GM12891 (cell line): Measurements from ENCODE around the gene TAF7L. TPM values are rescaled to one million over a fixed set of nuclear protein-coding genes. Genes with fewer than 3 reads are reported as not detected.
"Not testable (repeated sequence)": the region's sequence is repeated elsewhere in the genome, so short reads cannot be mapped to it uniquely, and the experiment has no call there.

Source experiments
- DNase-seq: peaks from one replicate; pipeline ENCODE4 v3.0.0; 2011; ENCODE audit warnings: low spot score; ENCODE audit not compliant: insufficient read length
- FAIRE-seq: peaks from 2 replicates; lab custom pipeline; 2011; peaks lifted over from hg19 to GRCh38; lab: Jason Lieb, UNC
- PAX5 ChIP-seq: IDR thresholded peaks from 2 replicates; pipeline ENCODE4 v1.6.1; 2011; ENCODE audit warnings: low read length, moderate library complexity, mild to moderate bottlenecking; ENCODE audit not compliant: insufficient read depth, severe bottlenecking
- POLR2A ChIP-seq: IDR thresholded peaks from 2 replicates; pipeline ENCODE4 v1.6.1; 2011; ENCODE audit warnings: low read depth, low read length, control low read depth
- POLR2AphosphoS5 ChIP-seq: IDR thresholded peaks from 2 replicates; pipeline ENCODE4 v1.6.1; 2011; ENCODE audit warnings: low read depth, low read length, control low read depth
- POU2F2 ChIP-seq: IDR thresholded peaks from 2 replicates; pipeline ENCODE4 v1.6.1; 2011; ENCODE audit warnings: low read depth, mild to moderate bottlenecking, control low read depth, low read length, moderate library complexity
- SPI1 ChIP-seq: IDR thresholded peaks from 2 replicates; pipeline ENCODE4 v1.6.1; 2011; ENCODE audit warnings: low read depth, low read length, control low read depth
- TAF1 ChIP-seq: IDR thresholded peaks from 2 replicates; pipeline ENCODE4 v1.6.1; 2011; ENCODE audit warnings: low read depth, low read length, control low read depth
- polyA plus RNA-seq: library from polyadenylated mRNA; unstranded; fragments of >200 nt; gene quantifications from one replicate; pipeline ENCODE4 v1.2.1, GENCODE V29; 2012; ENCODE audit warnings: low read depth, missing spikeins, inconsistent platforms; ENCODE audit not compliant: missing spikeins

The TAF7L gene
- polyA plus RNA-seq: 0.05 TPM

DNA sequence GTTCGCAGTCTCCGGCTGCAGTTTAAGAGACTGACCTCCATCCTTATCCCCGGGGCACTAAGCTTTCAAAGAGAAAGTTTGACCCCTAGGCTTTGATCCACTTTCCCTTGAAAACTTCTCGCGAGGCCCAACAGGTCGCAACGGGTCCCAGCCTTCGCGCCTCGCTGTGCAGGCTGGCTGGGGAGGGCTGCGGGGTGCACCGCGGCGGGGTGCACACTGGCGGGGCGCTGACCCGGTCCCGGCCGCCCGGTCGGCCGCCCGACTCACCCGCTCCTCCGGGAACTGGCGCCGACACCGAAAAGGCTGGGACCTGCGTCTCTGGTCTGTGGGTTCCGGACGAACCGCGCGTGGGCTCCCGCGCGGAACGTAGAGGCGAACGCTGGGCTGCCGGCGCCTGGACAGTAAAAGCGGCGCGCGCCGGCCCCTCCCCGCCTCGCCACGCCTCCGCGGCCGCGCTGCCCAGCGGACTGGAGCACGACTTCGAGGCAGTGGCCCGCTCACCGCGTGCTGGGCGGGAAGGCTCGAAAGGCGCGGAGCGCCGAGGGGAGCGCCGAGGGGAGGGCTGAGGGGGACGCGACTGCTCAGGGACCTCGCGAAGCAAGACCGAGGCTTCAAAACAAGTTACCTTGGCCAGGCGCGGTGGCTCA lies at the start of gene TAF7L:
Gene TAF7L (minus strand): TSS at position 378 of the 647 bp plus-strand sequence. CDS start 3,791 bp downstream, outside the sequence.
- DNase-seq: no peak
- no peak for FAIRE-seq
- TF ChIP-seq PAX5 (no peak), POLR2A (no peak), POU2F2 (no peak), POLR2AphosphoS5 (no peak), TAF1 (no peak)

- no peak for FAIRE-seq
- no peak for DNase-seq
- TF ChIP-seq SPI1: no peak
- no peak for TF ChIP-seq PAX5
- no peak for TF ChIP-seq POLR2AphosphoS5
- TF ChIP-seq POLR2A: no peak
Measured at GRCh38 chrX:101337776-101338271, 46.7 kb upstream of the TAF7L start.

DNA sequence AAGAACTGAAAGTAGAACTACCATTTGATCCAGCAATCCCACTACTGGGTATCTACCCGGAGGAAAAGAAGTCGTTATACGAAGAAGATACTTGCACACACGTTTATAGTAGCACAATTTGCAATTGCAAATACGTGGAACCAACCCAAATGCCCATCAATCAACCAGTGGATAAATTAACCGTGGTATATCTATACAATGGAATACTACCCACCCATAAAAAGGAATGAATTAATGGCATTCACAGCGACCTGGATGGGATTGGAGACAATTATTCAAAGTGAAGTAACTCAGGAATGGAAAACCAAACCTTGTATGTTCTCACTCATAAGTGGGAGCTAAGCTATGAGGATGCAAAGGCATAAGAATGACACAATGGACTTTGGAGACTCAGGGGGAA lies 43.2 kb upstream of the TAF7L start:
- DNase-seq, FAIRE-seq: not testable (repeated sequence)

DNA sequence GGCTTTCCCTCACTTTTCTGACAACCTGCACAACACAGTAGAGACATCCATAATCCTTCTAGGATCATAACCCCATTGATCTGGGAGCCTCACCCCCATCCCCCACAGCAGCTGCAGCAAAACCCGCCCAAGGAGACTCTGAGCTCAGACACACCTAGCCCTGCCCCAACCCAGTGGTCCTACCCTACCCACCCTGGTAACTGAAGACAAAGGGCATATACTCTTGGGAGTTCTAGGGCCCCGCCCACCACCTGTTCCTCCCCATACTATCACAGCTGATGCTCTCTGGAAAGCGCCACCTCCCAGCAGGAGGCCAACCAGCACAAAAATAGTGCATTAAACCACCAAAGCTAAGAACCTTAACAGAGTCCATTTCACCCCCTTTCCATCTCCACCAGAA lies 35.5 kb upstream of the TAF7L start:
- FAIRE-seq, DNase-seq: not testable (repeated sequence)

GRCh38 chrX:101303790-101304189 lies 12.7 kb upstream of the TAF7L start:
- FAIRE-seq: no peak
- TF ChIP-seq POLR2AphosphoS5 (no peak), SPI1 (peak; percentile 71)
- no peak for DNase-seq

- not testable (repeated sequence) for DNase-seq, FAIRE-seq
Measured at GRCh38 chrX:101295603-101296002, 4.5 kb upstream of the TAF7L start.

DNA sequence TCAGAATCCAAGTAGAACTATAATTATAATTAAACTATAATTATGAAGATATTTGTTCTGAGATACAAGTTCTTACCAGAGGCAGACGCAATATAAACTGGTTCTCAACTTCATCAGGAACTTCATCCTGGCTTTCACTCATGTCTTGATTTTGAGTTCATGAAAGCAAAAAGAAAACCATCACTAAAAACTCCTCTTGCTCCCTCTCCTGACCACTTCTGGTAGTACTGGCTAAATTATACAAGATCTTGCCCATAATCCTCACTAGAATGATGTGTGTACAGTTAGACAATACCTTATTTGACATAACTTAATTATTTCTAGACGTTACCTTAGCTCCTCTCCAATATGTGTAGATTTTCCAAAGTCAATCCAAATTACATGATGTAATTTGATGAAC lies 3.7 kb downstream of the TAF7L start:
- no peak for DNase-seq
- FAIRE-seq: peak; percentile 76
- TF ChIP-seq SPI1 (no peak), POU2F2 (no peak), POLR2A (no peak), PAX5 (no peak), POLR2AphosphoS5 (no peak), TAF1 (no peak)

DNA sequence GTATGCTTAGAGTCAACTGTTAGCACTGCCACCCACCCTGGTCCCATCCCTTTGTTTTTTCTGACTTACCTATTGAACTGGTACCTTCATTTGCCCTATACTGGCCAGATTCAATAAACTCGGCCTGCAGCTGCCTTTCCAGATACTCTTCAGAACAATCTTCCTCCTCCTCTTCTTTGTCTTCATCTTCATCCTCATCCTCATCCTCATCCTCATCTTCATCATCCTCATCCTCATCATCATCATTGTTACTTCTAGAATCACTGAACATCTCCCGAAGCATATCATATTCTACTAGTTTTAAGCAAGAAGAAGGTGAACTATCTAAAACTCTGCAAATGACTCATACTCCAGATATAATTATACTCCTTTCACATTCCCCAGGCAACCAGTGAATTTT lies 14.9 kb downstream of the TAF7L start:
- DNase-seq (no peak), FAIRE-seq (no peak)

GRCh38 chrX:101274198-101274597 lies 16.9 kb downstream of the TAF7L start:
- TF ChIP-seq TAF1 (no peak), SPI1 (no peak), POLR2AphosphoS5 (no peak), POU2F2 (no peak), POLR2A (no peak), PAX5 (no peak)
- no peak for DNase-seq
- peak; percentile 23 for FAIRE-seq

More for the DNA sequence above, 14.9 kb downstream of the TAF7L start:
- TF ChIP-seq POU2F2 (no peak), TAF1 (no peak), POLR2A (no peak), POLR2AphosphoS5 (no peak), PAX5 (no peak), SPI1 (no peak)

DNA sequence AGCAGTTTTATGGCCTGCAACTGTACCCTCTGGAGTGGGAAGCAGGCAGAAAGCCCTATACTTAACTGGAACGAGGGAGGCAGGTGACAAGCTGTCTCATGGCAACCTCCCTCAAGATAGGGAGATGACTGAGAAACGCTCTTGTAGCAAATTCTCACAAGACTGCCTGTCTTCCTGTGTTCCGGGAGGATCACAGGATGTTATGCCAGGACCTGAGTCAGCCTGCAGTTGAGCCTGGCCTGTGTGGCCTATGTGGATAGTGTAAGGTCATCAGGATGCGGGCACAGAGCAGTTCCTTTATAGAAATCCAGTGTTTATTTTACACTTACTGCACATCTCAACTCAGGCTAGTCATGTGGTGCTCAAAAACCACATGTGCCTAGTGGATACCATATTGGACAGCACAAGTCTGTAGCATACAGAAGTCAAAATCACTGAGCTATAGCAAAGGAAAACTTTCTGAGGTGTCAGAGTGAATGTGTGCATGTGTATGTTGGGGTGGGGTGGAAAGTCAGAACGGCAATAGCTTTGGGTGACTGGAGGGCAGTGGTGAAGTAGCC lies 25.2 kb downstream of the TAF7L start:
- DNase-seq (no peak), FAIRE-seq (no peak)
- no peak for TF ChIP-seq SPI1
- no peak for TF ChIP-seq POLR2AphosphoS5
- no peak for TF ChIP-seq PAX5
- no peak for TF ChIP-seq POU2F2
- no peak for TF ChIP-seq TAF1
- TF ChIP-seq POLR2A: no peak

GRCh38 chrX:101263766-101264165 lies 27.4 kb downstream of the TAF7L start:
- TF ChIP-seq POU2F2 (no peak), POLR2AphosphoS5 (no peak), POLR2A (no peak), PAX5 (no peak), TAF1 (no peak), SPI1 (no peak)
- FAIRE-seq: no peak

More at GRCh38 chrX:101263766-101264165, 27.4 kb downstream of the TAF7L start:
- DNase-seq: no peak
